ENCODE results near the gene PLEKHF1.

DNA sequence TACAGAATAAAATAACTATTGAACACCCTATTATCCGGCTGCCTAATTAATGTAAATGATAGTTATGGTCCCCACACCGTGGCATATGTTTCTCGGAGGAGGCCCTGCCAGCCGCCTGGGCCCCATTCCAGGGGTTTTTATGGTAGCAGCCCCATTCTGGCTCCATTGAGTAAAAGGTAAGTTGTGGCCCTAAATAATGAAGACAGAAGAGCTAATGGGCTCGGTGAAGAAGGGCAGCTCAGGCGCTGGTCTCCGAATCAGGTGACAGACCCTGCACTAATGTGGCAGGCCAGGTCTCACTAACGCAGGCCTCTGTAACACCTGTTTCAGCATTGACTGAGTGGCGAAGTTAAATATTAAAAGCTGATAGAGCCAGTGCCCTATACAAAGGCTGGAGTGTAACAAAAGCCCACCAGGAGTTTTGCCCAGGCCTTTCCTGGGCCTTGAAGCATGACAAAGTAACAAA, 40.0 kb upstream of the PLEKHF1 start:
- TF ChIP-seq, protein P1, sequence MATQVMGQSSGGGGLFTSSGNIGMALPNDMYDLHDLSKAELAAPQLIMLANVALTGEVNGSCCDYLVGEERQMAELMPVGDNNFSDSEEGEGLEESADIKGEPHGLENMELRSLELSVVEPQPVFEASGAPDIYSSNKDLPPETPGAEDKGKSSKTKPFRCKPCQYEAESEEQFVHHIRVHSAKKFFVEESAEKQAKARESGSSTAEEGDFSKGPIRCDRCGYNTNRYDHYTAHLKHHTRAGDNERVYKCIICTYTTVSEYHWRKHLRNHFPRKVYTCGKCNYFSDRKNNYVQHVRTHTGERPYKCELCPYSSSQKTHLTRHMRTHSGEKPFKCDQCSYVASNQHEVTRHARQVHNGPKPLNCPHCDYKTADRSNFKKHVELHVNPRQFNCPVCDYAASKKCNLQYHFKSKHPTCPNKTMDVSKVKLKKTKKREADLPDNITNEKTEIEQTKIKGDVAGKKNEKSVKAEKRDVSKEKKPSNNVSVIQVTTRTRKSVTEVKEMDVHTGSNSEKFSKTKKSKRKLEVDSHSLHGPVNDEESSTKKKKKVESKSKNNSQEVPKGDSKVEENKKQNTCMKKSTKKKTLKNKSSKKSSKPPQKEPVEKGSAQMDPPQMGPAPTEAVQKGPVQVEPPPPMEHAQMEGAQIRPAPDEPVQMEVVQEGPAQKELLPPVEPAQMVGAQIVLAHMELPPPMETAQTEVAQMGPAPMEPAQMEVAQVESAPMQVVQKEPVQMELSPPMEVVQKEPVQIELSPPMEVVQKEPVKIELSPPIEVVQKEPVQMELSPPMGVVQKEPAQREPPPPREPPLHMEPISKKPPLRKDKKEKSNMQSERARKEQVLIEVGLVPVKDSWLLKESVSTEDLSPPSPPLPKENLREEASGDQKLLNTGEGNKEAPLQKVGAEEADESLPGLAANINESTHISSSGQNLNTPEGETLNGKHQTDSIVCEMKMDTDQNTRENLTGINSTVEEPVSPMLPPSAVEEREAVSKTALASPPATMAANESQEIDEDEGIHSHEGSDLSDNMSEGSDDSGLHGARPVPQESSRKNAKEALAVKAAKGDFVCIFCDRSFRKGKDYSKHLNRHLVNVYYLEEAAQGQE (IDR thresholded peaks at IDR 0.05; ENCODE audit: insufficient read depth in 1 of 2, low read depth in 2 of 2, low read length in 2 of 2): no peak
- no peak for TF ChIP-seq SIN3A (IDR thresholded peaks at IDR 0.05; ENCODE audit: borderline replicate concordance, insufficient read depth, low read length)
- no peak for TF ChIP-seq POLR2AphosphoS5 (IDR thresholded peaks at IDR 0.05; ENCODE audit: low read depth, low read length)
- no peak for TF ChIP-seq TAF1 (IDR thresholded peaks at IDR 0.05; ENCODE audit: borderline replicate concordance, insufficient read depth, low read length)
